HG03565 (cell line): ENCODE results near the gene ARMC2.
"Not testable (repeated sequence)": the region's sequence is repeated elsewhere in the genome, so short reads cannot be mapped to it uniquely, and the experiment has no call there.

ENCODE experiments used
- ATAC-seq: cut with Tn5 transposase; IDR thresholded peaks from one replicate; pipeline ENCODE4 v1.9.1; 2021; ENCODE audit warnings: mild to moderate bottlenecking, moderate library complexity; ENCODE audit not compliant: unreplicated experiment

The ARMC2 gene, protein sequence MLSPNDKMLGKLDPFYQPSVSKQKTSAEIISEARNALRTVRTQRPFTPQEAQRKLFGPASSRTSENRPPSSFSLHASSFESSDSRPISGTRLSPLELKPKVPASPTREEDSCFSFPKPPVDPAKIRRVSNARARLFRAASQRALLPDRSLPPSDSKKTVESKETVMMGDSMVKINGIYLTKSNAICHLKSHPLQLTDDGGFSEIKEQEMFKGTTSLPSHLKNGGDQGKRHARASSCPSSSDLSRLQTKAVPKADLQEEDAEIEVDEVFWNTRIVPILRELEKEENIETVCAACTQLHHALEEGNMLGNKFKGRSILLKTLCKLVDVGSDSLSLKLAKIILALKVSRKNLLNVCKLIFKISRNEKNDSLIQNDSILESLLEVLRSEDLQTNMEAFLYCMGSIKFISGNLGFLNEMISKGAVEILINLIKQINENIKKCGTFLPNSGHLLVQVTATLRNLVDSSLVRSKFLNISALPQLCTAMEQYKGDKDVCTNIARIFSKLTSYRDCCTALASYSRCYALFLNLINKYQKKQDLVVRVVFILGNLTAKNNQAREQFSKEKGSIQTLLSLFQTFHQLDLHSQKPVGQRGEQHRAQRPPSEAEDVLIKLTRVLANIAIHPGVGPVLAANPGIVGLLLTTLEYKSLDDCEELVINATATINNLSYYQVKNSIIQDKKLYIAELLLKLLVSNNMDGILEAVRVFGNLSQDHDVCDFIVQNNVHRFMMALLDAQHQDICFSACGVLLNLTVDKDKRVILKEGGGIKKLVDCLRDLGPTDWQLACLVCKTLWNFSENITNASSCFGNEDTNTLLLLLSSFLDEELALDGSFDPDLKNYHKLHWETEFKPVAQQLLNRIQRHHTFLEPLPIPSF

GRCh38 chr6:108848116-108848868 is at the start of gene ARMC2:
TSS of gene ARMC2 (plus strand) at chr6:108848422. CDS start at chr6:108854268, 5,846 bp downstream.
- peak; percentile 88 for ATAC-seq

- no peak for ATAC-seq
Observed at GRCh38 chr6:108798670-108799353, 49.4 kb upstream of the ARMC2 start.

DNA sequence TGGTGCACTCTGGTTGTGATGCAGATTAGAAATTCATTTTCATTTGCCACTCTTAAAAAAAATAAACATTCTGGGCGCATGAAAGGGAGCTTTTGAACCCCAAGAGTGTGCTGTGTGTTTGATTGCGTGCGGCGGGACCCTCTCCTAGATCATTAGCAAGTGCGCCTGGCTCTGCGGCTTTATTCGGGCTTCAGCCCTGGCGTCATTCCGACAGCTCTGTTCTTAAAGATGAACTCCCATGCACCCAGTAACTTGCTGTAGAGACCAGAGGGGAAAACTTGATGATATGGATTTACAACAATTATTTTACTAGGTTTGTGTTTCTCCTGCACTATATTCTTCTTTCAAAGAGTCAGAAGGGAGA is 48.9 kb upstream of the ARMC2 start:
- no peak for ATAC-seq

GRCh38 chr6:108799791-108800190 is 48.4 kb upstream of the ARMC2 start:
- ATAC-seq = no peak

DNA sequence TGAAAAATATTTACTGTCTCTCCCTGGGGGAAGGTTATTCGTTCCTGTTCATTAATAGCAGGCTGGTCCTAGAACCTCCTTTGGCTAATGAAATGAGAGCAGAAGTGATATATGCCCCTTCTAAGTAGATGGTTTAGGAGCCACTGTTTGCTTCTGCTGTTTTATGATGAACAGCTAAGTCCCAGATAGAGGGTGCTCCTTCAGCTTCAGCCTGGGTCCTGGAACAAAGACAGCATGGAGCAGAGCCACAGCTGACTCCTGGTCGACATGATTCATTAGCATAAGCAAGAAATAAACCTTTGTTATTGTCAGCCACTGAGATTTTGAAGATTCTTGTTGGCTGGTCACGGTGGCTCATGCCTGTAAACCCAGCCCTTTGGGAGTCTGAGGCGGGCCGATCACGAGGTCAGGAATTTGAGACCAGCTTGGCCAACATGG is 47.8 kb upstream of the ARMC2 start:
- no peak for ATAC-seq

DNA sequence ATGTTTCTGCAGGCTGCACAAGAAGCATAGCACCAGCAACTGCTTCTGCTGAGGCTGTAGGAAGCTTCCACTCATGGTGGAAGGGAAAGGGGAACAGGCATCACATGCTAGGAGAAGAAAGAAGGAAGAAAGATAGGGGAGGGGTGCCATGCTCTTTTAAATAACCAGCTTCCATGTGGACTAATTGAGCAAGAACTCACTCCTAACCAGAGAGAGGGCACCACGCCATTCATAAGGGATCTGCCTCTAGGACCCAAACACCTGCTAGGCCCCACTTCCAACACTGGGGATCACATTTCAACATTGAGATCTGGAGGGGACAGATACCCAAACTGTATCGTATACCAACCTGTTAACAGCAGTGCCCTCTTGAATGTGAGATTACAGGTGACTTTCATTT is 46.9 kb upstream of the ARMC2 start:
- ATAC-seq = no peak

DNA sequence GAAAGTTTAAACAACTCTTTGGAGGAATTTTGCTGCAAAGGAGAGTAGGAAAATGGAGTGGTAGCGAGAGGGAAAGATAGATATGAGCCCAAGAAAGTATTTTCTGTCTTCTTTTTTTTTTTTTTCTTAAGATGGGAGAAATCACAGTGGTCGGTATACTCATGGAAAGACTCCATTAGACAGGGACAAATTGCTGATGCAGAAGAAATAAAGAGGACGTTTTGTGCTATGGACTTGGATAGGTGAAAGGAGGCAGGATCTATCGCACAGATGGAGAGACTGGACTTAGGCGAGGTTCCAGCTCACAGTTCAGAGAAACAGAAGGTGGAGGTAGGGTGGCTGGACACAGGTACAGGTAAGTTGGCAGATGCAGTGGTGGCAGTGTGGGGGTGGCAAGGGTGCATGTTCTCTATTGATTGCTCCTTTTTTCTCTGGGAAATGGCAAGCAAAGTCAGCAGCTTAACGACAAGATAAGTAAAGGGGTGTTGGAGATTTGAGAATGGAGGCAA is 44.2 kb upstream of the ARMC2 start:
- no peak for ATAC-seq

DNA sequence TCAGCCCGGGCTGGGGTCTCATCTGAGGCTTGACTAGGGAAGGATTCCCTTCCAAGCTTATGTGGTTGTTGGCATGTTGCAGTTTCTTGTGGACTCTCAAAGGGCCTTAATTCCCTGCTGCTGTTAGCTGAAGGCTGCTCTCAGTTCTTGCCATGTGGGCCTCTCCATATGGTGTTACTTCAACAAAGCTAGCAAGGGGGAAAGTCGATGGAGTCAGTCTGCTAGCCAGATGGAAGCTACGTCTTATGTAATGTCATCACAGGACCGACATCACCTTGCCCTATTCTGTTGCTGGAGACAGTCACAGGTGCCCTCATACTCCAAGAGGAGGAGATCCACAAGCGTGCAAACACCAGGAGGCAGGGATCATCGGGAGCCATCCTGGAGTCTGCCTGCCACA is 43.3 kb upstream of the ARMC2 start:
- no peak for ATAC-seq

DNA sequence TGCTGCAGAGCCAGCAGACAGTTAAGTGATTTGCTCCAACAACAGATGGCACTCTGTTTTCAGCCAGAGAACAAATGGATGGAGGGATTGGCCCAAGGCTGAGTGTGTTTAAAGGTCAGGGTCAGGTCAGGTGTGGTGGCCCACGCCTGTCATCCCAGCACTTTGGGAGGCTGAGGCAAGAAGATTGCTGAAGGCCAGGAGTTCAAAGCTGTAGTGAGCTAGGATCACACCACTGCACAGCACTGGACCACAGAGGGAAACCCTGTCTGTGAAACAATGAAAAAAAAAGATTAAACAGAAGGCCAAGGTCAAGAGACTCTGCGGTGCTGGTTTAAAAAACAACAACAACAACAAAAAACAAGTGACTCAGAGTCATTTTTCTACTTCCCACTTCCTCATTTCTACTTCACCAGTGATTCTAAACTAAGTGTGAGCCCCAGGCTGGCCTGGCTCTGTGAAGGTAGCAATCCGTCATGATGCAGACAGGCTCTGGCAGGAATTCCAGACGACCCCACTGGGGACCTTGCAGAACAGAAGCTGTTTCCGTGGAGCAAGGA is 42.5 kb upstream of the ARMC2 start:
- ATAC-seq = peak; percentile 61

- no peak for ATAC-seq
Observed at GRCh38 chr6:108806171-108806570, 42.1 kb upstream of the ARMC2 start.

DNA sequence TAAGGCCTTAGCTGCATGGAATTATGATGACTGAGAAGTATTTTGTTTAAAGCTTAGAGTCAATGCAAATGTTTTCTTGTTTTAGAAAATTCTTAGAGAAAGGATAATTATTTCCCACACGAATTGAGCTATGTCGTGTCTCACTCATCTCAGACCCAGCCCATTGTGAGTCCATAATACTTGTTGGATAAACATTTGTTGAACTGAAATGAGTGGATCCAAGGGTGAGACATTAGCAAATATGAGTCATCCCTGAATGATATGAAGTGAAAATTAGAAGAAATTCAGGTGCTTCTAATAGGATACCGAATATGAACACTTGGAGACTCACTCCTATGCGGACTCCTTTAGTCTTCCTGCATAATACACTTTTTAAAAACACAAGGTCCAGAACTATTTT is 41.6 kb upstream of the ARMC2 start:
- no peak for ATAC-seq

DNA sequence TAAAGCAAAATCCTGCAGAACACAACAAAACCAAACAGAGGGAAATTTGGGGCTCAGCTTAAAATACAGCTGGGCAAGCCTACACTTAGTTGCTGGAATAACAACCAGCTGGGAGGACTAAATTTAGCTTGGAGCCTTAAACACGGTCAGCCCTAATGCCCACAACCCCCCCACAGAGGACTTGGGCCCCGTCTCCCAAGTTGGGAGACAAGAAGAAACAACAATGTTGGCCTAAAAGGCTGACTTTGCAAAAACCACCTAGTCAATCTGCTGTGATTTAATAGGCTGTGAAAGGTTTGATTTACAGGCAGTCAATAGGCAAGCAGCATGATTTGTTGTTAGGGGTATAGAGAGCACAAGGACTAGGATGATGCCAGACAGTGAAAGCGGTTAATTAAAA is 40.3 kb upstream of the ARMC2 start:
- ATAC-seq = no peak

GRCh38 chr6:108809211-108809610 is 39.0 kb upstream of the ARMC2 start:
- no peak for ATAC-seq

DNA sequence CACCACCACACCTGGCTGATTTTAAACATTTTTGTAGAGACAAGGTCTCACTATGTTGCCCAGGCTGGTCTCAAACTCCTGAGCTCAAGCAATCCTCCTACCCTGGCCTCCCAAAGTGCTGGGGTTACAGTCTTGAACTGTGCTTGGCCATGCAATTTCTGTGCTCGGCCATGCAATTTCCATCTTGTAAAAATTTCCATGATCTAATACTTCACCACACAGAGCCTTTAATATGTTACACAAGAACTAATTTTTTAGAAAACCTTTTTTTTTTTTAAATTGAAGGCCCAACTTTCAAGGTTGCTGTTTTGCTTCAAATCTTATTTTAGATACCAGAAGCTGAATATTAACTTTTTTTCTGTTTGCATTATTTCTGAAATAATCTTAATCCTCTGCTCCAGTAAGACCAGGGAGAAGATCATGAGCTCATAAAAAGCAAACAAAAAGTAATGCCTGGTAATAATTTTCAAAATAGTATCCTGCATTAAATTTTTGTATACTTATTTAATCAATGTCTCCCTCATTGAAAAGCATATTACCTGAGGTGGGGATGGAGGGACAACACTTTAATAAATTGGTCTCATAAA is 38.1 kb upstream of the ARMC2 start:
- ATAC-seq = no peak

GRCh38 chr6:108811490-108811889 is 36.7 kb upstream of the ARMC2 start:
- ATAC-seq = no peak

DNA sequence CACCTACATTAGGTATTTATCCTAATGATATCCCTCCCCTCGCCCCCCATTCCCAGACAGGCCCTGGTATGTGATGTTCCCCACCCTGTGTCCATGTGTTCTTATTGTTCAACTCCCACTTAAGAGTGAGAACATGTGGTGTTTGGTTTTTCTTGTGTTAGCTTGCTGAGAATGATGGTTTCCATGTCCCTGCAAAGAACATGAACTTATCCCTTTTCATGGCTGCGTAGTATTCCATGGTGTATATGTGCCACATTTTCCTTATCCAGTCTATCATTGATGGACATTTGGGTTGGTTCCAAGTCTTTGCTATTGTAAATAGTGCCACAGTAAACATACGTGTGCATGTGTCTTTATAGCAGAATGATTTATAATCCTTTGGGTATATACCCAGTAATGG is 35.0 kb upstream of the ARMC2 start:
- ATAC-seq = not testable (repeated sequence)

DNA sequence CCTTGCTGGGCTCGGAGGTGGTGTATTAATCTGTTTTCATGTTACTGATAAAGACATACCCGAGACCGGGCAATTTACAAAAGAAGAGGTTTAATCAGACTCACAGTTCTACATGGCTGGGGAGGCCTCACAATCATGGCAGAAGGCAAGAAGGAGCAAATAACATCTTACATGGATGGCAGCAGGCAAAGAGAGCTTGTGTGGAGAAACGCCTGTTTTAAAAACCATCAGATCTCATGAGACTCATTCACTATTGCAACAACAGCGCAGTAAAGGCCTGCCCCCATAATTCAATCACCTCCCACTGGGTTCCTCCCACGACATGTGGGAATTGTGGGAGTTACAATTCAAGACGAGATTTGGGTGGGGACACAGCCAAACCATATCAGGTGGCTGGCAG is 30.9 kb upstream of the ARMC2 start:
- not testable (repeated sequence) for ATAC-seq

DNA sequence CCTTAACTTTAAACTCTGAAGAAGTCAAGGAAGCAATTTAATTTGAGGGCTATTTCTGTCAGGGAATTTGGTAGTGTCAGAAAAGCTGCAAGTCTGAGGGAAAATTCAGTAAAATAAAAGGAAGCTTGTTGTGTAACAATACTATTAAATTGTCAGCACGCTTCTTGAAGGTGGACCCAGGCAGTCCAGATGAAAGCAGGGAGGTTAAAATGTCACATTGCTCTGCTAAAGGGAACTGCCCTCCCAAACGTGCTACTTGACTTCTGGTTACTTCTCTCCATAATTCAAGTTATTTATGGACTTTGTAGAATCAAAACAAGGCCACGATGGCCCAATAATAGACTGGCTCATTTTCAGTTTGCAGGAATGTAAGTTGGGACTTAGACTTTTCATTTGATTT is 28.2 kb upstream of the ARMC2 start:
- no peak for ATAC-seq

DNA sequence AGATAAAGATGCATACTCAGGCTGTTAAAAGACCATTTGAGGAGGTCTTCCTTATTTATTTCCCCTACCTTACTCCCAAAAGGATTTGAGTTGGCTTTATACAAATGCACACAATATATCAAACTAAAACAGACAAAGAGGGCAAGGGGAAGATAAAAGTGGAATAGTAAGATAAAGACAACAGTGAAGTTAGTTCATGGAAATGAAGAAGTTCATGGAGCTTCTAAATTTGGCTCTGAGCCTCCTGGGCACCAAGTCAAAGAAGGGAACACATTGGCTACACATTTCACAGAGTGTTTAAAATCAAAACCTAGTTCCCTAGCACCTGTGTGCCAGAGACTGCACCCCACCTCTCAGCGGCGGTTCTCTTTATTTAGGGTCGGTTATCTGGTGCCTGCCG is 25.8 kb upstream of the ARMC2 start:
- no peak for ATAC-seq

DNA sequence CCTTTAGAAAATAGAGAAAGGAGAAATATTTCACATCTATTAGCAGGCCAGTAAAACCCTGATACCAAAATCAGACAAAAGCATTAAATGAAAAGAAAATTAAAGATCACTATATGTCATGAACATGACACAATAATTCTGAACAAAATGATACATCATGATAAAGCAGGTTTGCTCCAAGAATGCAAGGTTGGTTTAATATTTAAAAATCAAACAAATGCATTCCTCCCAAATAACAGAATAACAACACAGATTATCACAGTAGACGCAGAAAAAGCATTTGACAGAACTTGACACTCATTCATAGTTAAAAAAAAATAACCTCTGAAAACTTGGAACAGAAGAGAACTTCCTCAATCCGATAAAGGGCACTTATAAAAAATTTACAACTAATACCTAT is 22.9 kb upstream of the ARMC2 start:
- no peak for ATAC-seq
